Renal cortical epithelial cell (primary cell): Measurements from ENCODE around the gene P4HB. TPM values are rescaled to one million over a fixed set of nuclear protein-coding genes. Genes with fewer than 3 reads are reported as not detected.

Experiments
- DNase-seq: peaks from one replicate; pipeline ENCODE4 v3.0.0-alpha.2; 2011; ENCODE audit warnings: low read depth
- total RNA-seq: library from RNA; depleted of rRNA; stranded (reverse); fragments of >200 nt; gene quantifications from 2 replicates; pipeline ENCODE4 v1.2.3, GENCODE V29; 2014

The P4HB gene
- total RNA-seq, 1 donor from 2014 or later, result 1,064 TPM

DNA sequence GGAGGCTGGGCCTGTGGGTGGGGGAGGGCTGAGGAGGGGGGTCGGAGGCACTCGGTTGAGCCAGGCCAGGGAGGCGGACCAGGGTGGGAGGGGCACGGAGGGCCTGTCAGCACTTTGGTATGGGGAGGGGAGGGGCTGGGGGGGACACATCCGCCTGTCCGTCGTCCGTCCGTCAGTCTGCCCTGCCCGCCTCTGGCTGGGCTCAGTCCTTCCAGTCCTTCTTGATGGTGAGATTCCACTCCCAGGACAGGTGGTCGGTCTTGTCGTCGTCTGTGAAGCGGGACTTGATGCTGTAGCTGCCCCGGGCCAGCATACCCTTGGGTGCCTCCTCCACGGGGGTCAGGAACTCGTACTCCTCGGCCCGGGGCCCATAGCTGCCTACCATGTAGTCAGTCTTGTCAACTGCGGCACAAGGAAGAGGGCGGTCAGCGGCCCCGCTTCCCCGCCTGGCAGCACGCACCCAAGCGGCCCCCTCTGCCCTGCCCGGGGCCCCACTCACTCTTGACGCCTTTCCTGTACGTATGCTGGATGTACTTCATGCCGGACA is 8.4 kb upstream of the P4HB start:
- peak; percentile 47 for DNase-seq

DNA sequence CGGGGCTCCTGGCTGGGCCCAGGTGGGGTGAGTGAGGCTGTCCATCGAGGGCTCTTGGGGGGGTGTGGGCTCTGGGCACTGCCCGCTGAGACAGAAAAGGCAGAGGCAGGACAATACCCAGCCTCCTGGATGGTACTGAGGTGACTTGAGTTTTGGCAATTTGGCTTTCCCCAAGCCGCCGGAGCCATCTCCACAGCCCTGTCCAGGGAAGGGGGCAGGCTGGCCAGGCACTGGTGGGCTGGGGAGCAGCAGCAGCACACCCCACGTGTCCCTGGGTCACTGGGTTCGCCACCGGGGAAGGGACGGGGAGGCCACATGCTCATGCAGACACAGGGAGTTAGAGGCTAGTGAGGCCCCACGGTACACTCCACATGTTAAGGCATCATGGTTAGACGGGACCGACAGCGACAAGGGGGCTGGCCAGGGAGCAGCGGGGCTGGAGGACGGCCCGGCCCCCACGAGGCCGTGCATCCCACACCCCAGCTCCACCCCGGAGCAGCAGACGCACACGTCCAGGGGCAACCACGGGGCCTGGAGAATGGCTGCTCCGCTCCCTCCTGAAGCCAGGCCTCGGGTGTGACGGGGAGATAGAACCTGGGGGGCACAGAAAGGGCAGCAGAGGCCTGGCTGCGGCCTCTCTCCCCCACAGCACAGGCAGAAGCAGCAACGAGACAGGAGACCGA is 7.8 kb upstream of the P4HB start:
- DNase-seq, result no peak

DNA sequence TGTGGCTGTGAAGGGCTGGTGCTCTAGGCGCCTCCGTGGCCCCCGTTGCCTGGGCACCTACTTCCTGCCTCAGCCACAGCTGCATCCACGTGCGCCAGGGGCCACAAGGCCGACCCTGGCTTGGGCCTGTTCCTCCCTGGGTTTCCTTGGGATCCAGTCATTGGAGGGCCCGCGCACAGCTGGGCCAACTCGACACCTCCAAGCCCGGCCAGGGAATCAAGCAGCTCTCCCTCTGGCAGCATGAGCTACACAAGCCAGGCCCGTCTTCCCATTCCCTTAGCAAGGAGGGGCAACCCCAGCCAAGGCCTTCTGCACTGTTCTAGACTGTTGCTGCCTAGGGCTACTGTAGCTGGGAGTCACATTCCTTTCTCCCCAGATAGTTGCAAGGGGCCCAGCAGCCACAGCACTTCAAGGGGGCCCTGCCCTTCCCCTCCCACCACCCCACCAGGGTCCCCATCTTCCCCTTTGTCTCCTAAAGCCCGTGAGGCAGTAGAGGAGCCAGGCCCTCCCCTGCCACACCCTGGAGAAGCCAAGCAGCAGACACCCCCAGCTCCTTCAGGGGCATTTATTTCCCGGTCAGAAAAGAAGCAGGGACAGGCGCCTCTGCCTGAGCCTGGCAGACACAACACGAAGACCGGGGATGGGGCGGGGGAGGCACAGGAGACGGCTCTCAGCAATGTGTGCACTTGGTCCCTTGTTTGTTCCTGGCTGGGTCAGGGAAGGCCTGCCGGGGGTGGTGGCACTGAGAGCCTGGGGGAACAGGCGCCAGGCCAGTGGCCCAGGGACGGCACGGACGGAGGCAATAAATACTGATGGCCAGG is 7.0 kb upstream of the P4HB start:
- no peak for DNase-seq

DNA sequence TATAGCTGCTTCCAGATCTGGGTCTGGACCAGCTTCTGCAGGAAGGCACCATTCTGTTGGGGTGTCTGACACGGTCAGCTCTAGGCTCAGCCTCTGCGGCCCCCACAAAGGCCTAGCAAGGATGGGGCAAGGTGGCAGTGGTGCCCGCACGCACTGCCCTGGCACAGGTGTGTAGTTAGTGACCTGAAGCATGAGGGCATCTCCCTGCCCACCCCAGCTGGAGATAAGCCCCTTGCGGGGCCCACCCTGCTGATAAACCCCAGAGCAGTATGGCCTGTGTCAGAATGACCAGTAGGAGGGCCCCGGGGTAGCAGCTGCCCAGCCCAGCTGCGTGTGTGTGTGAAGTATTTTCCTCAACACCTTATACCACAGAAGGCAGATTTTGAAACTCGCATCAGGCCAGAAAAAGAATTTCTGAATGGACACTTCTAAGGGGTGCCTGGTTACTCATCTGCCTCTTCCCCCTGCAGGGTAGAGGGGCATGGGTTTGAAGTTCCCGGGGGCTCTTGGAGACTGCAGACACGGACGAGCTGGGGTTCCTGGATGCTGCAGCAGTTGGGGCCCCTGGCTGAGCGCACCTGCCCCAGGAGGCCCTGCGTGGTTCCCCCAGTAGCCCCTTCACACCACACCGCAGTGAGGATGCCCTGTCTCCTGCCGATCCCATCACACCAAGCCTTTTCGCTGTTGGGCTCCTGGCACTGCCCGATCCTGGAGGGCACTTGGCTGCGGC is 6.3 kb upstream of the P4HB start:
- no peak for DNase-seq

DNA sequence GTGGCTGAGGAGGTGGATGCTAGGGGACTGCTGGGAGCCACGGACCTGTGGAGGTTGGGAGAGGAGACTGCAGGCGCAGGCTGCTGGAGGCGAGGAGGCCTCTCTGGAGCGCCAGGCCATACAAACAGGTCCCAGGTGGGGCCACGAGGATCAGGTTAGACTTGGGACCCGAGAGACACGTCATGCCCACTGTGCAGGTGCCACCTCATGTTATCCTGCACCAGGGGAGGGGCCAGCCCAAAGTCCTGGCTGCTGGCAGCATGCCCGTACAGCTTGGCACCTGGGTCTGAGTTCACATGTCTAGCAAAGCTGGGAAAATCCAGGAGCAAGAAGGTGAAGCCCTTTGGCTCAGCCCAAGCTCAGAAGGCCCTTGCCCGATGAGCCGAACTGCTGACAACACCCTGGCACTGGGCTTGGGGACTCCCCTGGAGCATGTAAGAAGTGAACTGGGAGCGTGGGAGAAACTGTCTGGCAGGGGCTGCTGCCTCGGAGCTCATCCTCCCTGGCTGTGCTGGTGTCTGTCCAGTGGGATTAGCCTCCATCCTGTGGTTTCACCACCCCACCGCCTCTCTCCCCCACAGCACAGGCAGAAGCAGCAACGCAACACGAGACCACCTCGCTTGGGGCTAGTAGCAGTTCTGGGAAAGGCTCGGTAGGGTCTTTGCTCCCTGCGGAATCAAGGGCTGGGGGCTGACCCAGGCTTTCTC is 5.6 kb upstream of the P4HB start:
- DNase-seq, result peak; percentile 50

DNA sequence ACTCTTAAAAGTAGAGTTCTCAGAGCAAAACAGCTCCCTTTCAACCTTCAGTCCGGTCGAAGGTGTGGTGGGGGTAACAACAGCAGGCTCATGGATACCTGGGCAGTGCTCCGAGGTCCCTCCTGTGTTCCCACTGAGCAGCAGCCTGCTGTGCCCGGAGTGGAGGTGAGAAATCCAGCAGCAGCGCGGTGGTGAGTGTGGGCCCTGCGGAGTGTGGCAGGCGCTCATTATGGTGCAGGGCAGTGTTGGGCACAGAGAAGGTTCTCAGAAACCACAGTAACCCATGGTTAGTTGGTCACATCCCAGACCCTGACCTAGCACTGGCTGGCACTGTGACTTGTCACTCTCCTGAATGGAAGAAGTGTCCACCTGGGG is 5.0 kb upstream of the P4HB start:
- no peak for DNase-seq

DNA sequence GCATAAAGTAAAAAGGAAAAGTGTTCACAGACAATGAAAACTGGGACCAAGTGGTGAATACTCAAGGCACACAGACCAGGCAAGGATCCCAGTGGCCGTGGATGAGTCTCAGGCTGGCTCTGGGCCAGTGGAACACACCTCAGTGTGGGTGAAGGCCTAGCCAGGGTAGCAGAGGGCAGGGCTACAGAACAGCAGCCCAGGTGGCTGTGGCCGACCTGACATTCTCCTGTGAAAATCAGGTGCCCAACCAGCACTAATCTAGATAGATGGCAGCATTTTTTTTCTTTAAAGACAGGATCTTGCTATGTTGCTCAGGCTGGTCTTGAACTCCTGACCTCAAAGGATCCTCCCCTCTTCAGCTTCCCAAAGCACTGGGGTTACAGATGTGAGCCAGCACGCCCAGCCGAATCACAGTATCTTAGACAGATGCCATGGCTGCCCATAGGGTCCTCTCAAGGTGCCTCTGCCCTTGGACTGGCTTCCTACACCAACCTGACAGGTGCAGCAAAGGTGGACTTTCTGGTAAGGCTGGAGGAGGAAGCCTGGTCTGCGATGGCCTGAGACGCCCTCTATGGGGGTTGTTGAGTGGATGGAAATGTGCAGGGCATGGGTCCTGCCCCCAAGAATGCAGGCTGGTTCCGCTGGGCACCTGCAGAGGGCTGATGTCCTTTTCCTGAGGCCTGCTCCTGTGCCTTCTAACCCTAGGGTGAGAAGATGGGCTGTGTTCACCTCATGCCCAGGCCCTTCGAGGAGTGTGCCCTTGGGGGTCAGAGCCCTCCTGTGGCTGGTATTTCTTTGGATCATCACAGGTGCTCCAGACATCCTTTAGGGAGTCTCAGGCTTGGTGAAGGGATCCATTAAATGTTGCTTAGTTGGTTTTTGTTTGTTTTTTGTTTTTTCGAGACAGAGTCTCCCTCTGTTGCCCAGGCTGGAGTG is 3.8 kb upstream of the P4HB start:
- no peak for DNase-seq

DNA sequence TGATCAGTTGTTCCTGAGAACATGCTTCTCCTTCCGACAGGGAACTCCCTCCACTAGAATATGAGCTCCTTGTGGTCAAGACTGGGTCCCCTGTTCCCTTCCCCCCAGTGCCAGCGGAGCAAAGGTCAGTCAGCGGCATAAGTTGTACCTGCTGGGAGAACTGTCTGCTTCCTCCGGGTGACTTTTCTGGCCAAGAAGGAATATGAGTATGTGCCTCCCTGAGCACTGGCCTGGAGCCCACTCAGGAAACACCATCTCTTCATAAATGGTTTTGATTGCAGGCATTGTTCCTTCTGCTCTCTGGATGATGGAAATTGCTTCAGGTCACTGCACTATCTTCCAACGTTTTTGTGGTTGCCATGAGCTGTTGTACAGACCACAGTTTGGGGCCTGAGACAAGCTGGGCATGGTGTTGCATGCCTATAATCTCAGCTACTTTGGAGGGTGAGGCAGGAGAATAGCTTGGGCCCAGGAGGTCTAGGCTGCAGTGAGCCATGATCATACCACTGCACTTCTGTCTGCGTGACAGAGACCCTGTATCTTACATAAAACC is 2.9 kb upstream of the P4HB start:
- no peak for DNase-seq

DNA sequence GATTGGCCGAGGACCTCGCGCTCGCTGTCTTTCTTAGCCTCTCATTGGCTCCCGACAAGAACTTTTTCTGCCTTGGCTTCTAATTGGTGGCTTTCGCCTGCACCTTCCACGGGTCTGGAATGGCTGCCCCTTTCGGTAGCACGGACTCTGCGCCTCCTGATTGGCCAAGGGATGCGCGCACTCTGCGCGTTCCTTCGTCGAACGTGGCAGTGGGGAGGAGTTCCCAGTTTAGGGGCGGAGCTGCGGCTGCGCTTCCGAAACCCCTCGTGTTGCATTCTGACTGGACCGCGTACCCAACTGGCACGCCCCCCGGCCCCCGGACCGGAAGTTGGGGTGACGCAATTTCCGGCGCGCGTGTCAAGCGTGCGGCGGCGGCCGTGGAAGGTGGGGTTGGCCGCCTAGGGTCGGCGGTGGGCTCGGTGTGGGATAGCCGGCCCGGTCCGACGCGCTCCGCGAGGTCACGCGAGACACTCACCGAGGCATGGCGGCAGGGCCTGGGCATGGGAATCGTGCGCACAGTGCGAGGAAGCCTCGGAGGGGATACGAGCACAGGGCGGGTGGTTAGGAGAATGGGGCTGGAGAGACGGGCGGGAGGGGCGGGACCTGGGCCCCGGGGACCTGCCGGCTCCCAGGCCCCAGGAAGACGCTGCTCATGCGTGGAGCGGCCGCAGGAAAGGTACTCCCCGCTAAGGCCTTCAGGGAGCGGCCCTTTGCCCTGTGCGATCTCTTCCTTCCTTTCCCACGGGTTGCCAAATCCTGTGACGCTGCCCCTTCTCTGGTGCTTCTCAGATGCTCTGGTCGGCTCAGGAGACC is 627 bp upstream of the P4HB start:
- DNase-seq, result peak; percentile 100

DNA sequence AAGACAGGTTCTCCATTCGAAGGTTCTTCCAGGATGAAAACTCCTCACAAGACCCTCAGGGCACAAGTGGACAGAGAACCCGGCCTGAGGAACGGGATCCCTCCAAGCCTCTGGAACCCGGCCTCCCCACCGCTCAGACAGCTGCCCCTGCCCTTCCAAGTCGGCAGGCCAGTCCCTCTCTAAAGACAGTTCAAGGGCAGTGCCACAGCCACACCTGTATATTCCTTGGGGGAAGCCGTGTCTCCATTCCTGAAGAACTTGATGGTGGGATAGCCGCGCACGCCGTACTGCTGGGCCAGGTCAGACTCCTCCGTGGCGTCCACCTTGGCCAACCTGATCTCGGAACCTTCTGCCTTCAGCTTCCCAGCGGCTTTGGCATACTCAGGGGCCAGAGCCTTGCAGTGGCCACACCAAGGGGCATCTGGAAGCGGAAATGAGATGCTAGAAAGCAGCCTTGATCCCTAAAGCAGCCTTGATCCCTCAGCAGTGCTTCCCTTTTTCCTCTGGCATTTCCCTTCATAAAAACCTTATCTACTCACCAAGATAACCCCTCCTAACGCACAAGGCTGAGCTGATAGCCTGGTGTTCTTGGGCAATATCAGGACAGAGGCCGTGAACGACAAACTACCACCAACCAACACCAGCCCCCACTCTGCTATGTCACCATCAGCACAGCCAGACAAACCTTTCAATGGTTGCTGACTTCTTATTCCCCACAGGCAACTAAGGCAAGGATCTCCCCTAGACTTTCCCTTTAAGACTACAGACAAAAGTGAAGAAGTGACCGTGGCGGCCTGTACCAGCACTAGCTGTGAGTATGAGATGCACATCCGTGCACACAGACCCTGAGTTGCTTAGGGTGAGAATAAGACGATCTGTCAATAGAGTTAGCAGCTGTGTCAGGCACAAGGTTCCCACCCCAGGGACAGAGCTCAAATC is 1.1 kb downstream of the P4HB start:
- no peak for DNase-seq

DNA sequence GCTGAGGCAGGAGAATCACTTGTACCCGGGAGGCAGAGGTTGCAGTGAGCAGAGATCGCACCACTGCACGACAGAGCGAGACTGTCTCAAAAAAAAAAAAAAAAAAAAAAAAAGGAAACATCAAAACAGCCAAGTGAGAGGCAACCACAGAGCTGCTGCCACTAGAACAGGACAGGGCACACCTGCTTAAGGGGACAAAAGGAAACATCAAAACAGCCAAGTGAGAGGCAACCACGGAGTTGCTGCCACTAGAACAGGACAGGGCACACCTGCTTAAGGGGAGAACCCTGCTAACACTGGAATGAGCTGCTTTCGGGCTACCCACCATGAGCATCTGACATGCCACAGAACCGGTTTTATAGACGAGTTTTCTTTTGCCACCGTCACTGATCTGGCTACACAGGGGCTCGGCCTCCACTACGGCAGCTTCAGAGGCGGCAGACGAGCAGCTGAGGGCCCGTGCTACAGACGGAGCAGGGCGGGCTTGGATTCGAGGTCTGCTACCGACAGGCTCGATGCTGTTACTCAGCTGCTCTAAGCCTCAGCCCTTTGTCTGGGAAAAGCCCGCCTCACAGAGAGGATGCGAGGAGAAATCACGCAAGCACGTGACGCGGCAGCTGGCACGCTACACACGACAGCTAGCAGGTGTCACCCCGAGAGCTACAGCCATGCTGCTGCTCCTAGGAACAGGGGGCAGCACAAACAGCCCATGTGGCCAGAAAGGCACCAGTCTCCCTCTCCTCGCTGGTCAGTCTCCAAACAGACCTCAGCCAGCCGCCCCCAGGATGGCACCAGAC is 2.0 kb downstream of the P4HB start:
- no peak for DNase-seq

DNA sequence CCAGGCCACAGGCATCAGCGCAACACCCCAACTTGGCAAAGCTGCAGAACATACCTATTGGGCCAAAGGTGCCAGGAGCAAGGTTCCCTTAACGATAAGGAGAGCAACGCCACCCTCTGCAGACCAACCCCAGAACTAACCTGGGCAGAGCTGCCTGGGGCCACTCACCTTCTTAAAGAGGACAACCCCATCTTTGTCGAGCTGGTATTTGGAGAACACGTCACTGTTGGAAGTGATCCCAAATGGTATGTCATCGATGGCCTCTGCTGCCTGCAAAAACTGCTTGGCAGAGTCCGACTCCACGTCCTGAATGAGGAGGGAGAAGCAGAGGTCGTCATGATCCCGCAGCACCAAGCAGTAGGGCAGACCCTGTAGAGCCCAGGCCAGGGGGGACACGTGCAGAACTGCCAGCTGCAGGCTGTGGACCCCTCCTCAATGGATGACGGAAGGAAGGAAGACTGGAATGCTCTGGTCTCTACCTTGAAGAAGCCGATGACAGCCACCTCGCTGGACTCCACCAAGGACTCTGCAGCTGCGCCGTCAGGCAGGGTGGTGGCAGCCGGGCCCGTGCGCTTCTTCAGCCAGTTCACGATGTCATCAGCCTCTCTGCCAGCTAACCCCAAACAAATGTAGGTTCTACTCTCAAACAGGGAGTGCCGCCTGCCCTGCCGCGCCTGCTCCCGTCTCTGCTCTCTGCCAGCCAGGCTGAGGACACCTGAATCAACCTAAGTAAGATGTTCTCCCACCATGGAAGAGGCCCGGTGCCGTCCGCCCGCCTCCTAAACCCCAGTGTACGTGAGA is 5.2 kb downstream of the P4HB start:
- no peak for DNase-seq

DNA sequence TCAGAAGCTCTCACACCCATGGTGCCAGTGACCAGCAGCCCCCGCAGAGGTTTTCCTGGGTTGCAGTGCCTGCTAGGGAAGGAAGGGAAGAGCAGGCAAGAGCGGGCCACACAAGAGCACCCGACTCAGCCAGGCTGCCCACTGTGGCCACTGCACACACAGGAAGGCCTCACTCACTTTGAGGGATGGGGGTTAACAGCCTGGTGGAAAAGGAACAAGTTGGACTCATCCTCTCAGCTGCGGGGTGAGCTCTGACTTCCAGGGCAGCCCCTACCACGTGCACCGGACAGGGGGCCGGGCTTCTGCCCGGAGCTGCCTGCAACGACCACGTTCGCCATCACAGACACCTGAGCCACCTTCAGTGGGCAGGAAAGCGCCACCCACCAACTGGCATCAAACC is 8.1 kb downstream of the P4HB start:
- no peak for DNase-seq

DNA sequence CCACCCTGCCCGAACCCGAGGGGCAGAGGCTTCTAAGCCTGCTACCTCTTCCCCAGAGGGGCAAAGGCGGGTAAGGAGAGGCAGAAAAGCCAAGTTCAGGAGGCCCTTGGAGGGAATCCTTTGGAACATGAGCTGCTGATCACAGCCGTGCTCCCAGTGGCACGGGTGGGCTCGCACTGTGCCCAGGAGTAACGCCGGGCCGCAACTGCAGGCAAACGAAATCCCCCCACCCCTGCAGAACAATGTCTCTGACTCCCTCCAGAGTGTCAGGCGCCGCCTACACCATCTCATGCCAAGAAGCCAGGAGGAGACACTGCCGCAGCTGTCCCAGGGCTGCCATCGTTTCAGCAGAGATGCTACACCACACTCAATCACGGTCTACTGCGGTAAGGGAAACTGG is 8.9 kb downstream of the P4HB start:
- DNase-seq, result no peak

DNA sequence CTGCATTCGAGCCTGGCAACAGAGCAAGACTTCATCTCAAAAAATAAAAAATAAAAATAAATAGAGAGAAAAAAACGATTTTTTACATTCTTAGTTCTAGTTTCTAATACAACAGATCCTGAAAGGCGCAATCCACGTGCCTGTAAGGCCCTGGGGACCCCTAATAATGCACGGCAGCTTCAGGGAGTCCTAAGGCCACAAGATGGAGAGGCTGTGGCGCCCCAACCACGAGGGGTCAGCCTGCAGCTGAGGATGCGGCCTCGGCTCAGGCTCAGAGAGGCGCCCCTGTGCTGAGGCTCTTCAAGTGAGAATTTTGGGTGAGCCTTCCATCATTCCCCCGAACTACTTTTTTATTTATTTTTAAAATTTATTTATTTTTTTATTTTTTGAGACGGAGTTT is 10.9 kb downstream of the P4HB start:
- DNase-seq, result no peak

DNA sequence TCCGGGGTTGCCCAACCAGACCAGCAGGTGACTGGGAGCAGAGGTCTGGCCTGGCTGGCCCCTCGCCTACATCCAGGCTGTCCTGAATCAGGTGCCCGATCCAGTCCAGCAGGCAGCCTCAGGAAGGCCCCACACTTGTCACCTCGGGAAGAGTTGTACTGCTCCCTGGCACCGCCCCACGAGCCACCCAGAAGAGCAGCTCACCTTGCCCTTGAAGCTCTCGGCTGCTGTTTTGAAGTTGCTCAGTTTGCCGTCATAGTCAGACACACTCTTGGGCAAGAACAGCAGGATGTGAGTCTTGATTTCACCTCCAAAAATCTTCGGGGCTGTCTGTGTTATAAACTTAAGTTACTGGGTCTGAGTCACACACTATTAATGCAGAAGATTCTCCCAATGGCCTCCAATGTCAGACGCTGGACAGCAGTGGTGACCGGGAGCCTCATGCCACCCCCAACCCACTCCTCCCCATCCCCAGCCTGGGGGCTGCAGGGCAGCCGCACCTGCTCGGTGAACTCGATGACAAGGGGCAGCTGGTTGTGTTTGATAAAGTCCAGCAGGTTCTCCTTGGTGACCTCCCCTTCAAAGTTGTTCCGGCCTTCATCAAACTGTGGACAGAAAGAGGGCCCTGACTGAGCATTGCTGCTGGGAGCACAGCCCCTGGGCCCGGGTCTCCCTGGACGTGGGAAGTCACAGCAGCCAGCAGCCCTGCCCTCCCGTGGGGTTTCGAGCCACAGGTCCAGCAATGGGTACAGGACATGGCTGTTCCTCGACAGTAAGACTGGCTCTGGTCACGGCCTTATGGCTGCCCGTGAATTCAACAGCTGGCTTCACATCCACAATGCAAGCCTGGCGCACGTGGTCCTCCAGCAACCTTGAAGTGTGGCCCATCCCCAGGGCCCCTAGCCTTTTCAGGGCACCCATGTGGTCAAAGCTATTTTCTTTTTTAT is 13.3 kb downstream of the P4HB start:
- no peak for DNase-seq
